Measurements from ENCODE around the gene RELN.
A peak's percentile ranks its signal among the peaks of the same experiment; 100 is the strongest.

Gene RELN

DNA sequence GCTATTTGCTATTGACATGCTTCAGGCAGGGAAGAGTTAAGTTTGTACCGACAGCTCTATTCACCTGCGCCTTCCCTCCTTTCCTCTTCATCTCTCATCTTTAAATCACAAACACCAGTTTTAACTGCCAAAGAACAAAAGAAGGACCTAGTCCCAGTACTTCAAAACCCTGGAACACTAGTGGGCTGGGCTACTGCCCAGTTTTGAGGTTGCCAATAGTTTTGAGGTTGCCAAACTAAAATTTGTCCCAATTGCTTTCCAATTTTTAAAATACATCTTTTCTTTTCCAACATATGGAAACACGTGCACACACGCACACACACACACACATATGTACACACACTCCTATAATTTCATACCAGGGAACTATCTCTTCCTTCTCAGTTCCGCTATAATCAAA, 412.8 kb downstream of the RELN start:
- TF ChIP-seq, protein P1, sequence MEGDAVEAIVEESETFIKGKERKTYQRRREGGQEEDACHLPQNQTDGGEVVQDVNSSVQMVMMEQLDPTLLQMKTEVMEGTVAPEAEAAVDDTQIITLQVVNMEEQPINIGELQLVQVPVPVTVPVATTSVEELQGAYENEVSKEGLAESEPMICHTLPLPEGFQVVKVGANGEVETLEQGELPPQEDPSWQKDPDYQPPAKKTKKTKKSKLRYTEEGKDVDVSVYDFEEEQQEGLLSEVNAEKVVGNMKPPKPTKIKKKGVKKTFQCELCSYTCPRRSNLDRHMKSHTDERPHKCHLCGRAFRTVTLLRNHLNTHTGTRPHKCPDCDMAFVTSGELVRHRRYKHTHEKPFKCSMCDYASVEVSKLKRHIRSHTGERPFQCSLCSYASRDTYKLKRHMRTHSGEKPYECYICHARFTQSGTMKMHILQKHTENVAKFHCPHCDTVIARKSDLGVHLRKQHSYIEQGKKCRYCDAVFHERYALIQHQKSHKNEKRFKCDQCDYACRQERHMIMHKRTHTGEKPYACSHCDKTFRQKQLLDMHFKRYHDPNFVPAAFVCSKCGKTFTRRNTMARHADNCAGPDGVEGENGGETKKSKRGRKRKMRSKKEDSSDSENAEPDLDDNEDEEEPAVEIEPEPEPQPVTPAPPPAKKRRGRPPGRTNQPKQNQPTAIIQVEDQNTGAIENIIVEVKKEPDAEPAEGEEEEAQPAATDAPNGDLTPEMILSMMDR (IDR thresholded peaks at IDR 0.05), result no peak
- H3K4me3 ChIP-seq, result no peak overlapping the region
- H3K27ac ChIP-seq, result no peak overlapping the region
- no peak for DNase-seq (ENCODE audit: low spot score)

DNA sequence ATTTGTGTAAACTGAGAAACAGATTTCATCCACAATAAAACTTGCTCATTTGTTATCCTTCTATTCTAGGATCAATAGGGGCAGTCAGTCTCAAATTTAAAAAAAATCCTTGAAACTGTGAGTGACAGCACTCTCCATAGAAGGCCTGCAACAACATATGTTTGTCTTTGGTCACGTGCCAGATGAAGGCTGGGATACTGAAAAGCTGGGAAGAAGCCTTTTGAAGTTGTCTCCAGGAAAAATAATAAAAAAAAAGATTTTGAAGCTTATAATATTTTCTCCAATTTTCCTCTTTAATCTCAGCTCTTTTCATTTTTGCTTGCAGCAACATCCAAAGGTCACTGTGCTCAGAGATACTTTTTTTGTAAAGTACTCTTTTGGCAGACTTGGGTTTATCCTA, 414.9 kb downstream of the RELN start:
- no peak for DNase-seq (ENCODE audit: low spot score)
- H3K27ac ChIP-seq, result no peak overlapping the region
- no peak overlapping the region for H3K4me3 ChIP-seq
- TF ChIP-seq, protein P1 (IDR thresholded peaks at IDR 0.05), result no peak

DNA sequence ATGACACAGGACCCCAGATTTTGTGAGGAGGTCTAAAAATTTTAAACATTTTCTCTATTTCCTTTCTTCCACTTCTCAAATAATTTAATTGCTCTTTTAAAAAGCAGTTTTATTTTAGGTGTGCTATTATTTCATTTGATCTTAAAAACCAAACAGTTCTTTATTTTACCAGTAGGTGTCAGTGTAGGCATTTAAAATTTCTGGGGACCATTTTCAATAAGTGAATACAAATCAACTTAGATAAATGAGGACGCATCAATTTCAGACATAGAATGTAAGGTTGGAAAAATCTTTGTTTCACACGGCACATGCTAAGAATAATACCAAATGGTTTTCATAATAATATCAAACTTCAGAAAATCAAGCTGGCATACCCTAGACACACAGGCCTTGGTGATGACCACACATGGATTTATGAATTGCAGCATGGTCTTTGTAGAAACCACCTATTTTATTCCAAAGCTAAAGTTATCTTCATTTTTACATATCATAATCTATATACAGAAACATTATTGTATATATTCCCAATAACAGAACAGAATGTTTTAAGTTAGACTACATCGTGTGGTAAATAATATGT, 415.9 kb downstream of the RELN start:
- no peak overlapping the region for H3K4me3 ChIP-seq
- H3K27ac ChIP-seq, result no peak overlapping the region
- TF ChIP-seq, protein P1 (IDR thresholded peaks at IDR 0.05), result peak; percentile 44
- no peak for DNase-seq (ENCODE audit: low spot score)

DNA sequence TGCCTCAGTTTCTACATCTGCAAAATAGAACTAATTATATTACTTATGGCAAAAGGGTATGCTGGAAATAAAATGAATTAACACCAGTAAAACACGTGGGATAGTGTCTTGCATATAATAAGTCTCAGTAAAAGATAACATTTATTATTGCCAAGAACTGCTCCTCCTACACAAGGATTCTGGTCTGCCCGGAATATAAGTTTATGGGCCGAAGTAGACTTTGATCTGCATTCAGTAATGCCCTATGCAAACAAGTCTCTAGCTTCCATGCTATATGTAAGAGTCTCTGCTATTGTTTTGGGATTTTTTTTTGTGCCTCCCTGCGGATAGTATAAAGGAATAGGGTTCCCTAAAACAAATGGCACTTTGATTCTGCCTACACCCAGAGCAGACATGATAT, 417.9 kb downstream of the RELN start:
- H3K4me3 ChIP-seq, result no peak overlapping the region
- TF ChIP-seq, protein P1 (IDR thresholded peaks at IDR 0.05), result no peak
- no peak for DNase-seq (ENCODE audit: low spot score)
- no peak overlapping the region for H3K27ac ChIP-seq

DNA sequence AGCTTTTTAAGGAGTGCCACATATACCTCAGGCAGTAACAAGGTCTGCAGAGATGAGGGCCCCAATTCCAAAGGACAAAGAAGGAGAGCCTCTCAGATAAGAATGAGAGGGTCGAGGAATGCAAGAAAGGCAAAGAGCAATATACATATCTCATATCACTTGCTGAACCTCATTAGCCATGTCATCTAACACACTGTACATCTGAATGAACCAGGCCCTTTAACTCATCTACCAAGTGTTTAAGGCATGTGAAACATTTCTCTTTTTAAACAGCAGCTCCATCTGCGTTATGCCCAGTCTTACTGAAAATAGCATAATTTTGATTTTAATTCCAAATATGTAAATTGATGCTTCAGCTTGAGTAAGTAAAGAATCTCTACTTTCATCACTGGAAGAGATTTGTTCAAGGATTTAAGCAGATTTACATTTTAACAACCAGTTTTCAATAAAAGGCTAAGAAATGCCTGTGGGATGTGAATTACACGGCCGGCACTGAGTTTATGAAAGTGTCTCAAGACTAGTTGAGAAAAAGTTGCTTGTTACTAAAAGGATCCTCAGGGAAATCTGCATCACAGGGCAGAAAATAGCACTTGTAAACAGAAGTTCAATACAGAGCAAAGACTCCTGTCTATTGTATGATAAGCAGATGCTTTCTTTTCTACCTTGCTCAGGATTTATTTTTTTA, 419.7 kb downstream of the RELN start:
- DNase-seq (ENCODE audit: low spot score), result no peak
- TF ChIP-seq, protein P1 (IDR thresholded peaks at IDR 0.05), result no peak
- Histone ChIP-seq H3K4me3 (no peak overlapping the region), H3K27ac (no peak overlapping the region)

DNA sequence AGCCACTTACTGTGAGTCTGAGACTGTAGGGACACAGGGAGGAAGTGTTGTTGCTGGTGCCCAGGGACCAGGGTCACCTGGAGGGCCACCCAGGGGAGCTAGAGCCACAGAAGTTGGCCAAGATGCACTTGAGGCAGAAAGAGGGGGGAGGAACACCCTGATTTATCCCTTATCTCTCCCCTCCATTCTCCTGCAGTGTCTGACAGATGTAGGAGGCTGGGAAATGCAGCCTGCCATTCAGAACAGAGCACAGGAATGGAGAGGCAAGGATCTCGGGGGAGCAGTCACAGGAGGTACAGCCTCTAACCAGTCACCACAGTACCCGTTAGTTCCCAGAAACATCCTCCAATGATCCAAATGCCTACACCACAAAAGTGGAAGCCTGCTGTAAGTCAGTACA, 425.0 kb downstream of the RELN start:
- TF ChIP-seq, protein P1 (IDR thresholded peaks at IDR 0.05), result no peak
- no peak overlapping the region for H3K27ac ChIP-seq
- no peak overlapping the region for H3K4me3 ChIP-seq
- no peak for DNase-seq (ENCODE audit: low spot score)

DNA sequence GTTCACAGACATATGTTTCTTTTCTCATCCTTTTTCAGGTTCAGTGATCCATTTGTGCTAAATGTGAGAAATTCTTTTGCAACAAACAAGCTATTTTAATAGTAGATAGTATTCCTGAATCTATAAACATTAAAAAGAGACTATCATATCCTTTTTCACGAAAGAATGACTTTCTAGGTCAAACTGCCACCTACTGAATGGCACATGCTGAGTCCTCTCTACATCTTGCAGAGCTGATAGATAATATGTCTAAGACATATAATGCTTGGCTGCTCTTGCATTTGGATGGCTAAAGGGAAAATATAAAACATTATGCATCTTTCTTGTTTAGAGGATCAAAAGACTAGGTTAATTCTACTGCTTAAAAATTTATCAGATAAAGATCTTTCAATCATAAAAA, 429.3 kb downstream of the RELN start:
- TF ChIP-seq, protein P1 (IDR thresholded peaks at IDR 0.05), result no peak
- Histone ChIP-seq H3K27ac (no peak overlapping the region), H3K4me3 (no peak overlapping the region)
- DNase-seq (ENCODE audit: low spot score), result no peak
